Endothelial cell of umbilical vein (primary cell): ENCODE results near the gene GNG2. TPM values are rescaled to one million over a fixed set of nuclear protein-coding genes. Genes with fewer than 3 reads are reported as not detected.

Experiments
- BruUV-seq: library from RNA; stranded (reverse); fragments of 400-500 nt; replicated peaks from 2 replicates; lab custom pipeline; 2021; lab: Mats Ljungman, UMichigan
- CTCF ChIA-PET: fragments of 300-600, 350-600 bp; sonication (Branson Sonifier 250); formaldehyde crosslinking; loops from one replicate; lab custom pipeline; 2021; ENCODE audit warnings: antibody characterized with exemption, inconsistent platforms; lab: Charles Lee
- POLR2A ChIA-PET: fragments of 300-600, 350-600 bp; sonication (Branson Sonifier 250); formaldehyde crosslinking; loops from one replicate; lab custom pipeline; 2021; ENCODE audit warnings: antibody characterized with exemption, inconsistent platforms; lab: Charles Lee
- DNase-seq: peaks from one replicate; pipeline ENCODE4 v3.0.0-alpha.2; 2011; ENCODE audit warnings: low read depth, low spot score
- FAIRE-seq: peaks from 2 replicates; lab custom pipeline; 2011; peaks lifted over from hg19 to GRCh38; lab: Jason Lieb, UNC
- H2AFZ ChIP-seq: 2 replicates; pipeline ENCODE4 v1.6.0; 2012; ENCODE audit warnings: low read depth, low read length, control low read depth, inconsistent platforms
- H3K27ac ChIP-seq: 2 replicates; pipeline ENCODE4 v1.5.1; 2011; ENCODE audit warnings: low read depth, mild to moderate bottlenecking, control low read depth, low read length, moderate library complexity; ENCODE audit not compliant: insufficient read depth
- H3K27me3 ChIP-seq, 2 experiments: 2 replicates each; pipeline versions ENCODE4 v1.6.0 to v1.6.1; 2011; ENCODE audit warnings: low read length in 2 of 2, mixed read lengths in 1 of 2; ENCODE audit not compliant: control insufficient read depth in 2 of 2, insufficient read depth in 2 of 2
- H3K36me3 ChIP-seq, 2 experiments: 2 replicates in 1 of 2; 3 replicates in 1 of 2; pipeline ENCODE4 v1.5.1; 2011; ENCODE audit warnings: low read length in 2 of 2, mild to moderate bottlenecking in 1 of 2, moderate library complexity in 1 of 2; ENCODE audit not compliant: control insufficient read depth in 2 of 2, insufficient read depth in 2 of 2; ENCODE audit errors: extremely low read depth in 1 of 2
- H3K4me1 ChIP-seq: 3 replicates; pipeline ENCODE4 v1.5.1; 2011; ENCODE audit warnings: mild to moderate bottlenecking, low read length; ENCODE audit not compliant: control insufficient read depth, insufficient read depth; ENCODE audit errors: extremely low read depth
- H3K4me2 ChIP-seq: 2 replicates; pipeline ENCODE4 v1.6.1; 2011; ENCODE audit warnings: low read length, control low read depth, mixed read lengths; ENCODE audit not compliant: insufficient read depth
- H3K4me3 ChIP-seq, 3 experiments: fragments of 200-600 bp in 1 of 3; sonication (generic), shearing (Covaris generic) in 1 of 3; replicated peaks in 1 of 3; 2 replicates each; pipeline ENCODE4 v1.5.1; 2011 to 2016; ENCODE audit warnings: control low read depth in 3 of 3, low read length in 3 of 3, mild to moderate bottlenecking in 2 of 3, inconsistent platforms in 1 of 3, low read depth in 1 of 3, moderate library complexity in 1 of 3; ENCODE audit not compliant: insufficient read depth in 1 of 3
- H3K79me2 ChIP-seq: 2 replicates; pipeline ENCODE4 v1.6.0; 2012; ENCODE audit warnings: low read length, inconsistent platforms; ENCODE audit not compliant: control insufficient read depth, insufficient read depth
- H3K9ac ChIP-seq: replicated peaks from 2 replicates; pipeline ENCODE3; 2011; ENCODE audit warnings: low read length, control low read depth; ENCODE audit not compliant: insufficient read depth; ENCODE audit errors: extremely low read depth
- H3K9me1 ChIP-seq: replicated peaks from 3 replicates; pipeline ENCODE4 v1.6.0; 2011; ENCODE audit warnings: mild to moderate bottlenecking, low read length; ENCODE audit not compliant: control insufficient read depth, insufficient read depth; ENCODE audit errors: extremely low read depth
- H3K9me3 ChIP-seq: replicated peaks from 2 replicates; pipeline ENCODE4 v1.5.1; 2012; ENCODE audit warnings: low read length, inconsistent platforms; ENCODE audit not compliant: control insufficient read depth, insufficient read depth
- H4K20me1 ChIP-seq: replicated peaks from 2 replicates; pipeline ENCODE3; 2011; ENCODE audit warnings: mild to moderate bottlenecking, low read length; ENCODE audit not compliant: control insufficient read depth, insufficient read depth; ENCODE audit errors: extremely low read depth
- EZH2 ChIP-seq: IDR thresholded peaks from 2 replicates; pipeline ENCODE4 v1.6.1; 2012; ENCODE audit warnings: borderline replicate concordance, low read depth, mild to moderate bottlenecking, moderate library complexity, low read length, inconsistent platforms; ENCODE audit not compliant: severe bottlenecking
- FOS ChIP-seq: IDR thresholded peaks from 2 replicates; pipeline ENCODE4 v1.6.1; 2011; ENCODE audit warnings: mild to moderate bottlenecking, low read length, moderate library complexity, borderline replicate concordance; ENCODE audit not compliant: insufficient read depth
- GATA2 ChIP-seq: IDR thresholded peaks from 2 replicates; pipeline ENCODE4 v1.7.0; 2011; ENCODE audit warnings: low read depth, mild to moderate bottlenecking, moderate library complexity, mixed read lengths, low read length; ENCODE audit not compliant: insufficient read length, insufficient read depth
- dilution Hi-C: fragments of 300-500 bp; cut with MboI; formaldehyde crosslinking; loops from one replicate; pipeline ENCODE4 v1.15.0; 2019; ENCODE audit warnings: low sequenced_read_pairs; ENCODE audit not compliant: extremely low pct_ligation_motif_present
- intact Hi-C: fragments of 100-400 bp; cut with micrococcal nuclease; formaldehyde crosslinking; loops from one replicate; pipeline ENCODE4 v1.10.0; 2022
- polyA plus RNA-seq, 4 experiments: library from polyadenylated mRNA; depleted of rRNA in 3 of 4; stranded (reverse) in 3 of 4; unstranded in 1 of 4; fragments of >200 nt; gene quantifications; 2 replicates each; pipeline versions ENCODE4 v1.2.1 to v1.2.3, GENCODE V29; 2011 to 2012; ENCODE audit warnings: missing spikeins in 1 of 4
- total RNA-seq: library from RNA; stranded (reverse); gene quantifications from 2 replicates; pipeline ENCODE4 v1.2.3, GENCODE V29; 2021
- TF ChIP-seq, protein P1 (sequence below): IDR thresholded peaks from 2 replicates; pipeline ENCODE4 v1.6.1; 2011; ENCODE audit not compliant: insufficient read depth, insufficient read length

Gene GNG2
- total and polyA plus RNA-seq, 2 donors (not counting 3 experiments of a cell fraction or from before 2014, with no cell fraction given): not detected

DNA sequence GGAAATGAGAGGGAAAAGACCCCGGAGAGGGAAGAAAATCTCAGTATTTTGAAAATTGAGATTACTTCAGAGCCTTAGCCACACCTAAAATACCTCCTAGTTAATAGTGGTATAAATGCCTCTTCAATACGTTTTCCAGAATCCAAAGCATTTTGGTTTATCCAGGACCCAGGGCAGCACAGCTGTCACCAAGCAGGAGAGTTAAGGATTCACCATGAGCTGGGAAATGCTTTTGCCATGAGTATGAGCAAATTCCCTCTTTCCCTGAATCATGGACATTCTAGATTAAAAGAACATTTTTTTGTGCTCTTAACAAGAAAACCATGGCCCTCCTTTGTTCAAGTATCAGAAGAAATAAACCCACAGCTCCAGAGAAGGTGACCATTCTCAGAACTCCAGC lies 107.1 kb downstream of the GNG2 start:
- Histone ChIP-seq H3K4me2 (no peak overlapping the region), H2AFZ (no peak overlapping the region), H3K36me3 (no peaks in the 10 kb centered on the region), H3K27ac (no peak overlapping the region), H3K4me1 (peaks cover 3% of the 10 kb centered on the region), H3K4me3 (no peak overlapping the region), H3K79me2 (no peaks in the 10 kb centered on the region), H4K20me1 (no peaks in the 10 kb centered on the region), H3K9me3 (no peaks in the 10 kb centered on the region), H3K9me1 (no peaks in the 10 kb centered on the region), H3K27me3 (peaks cover 38 to 56% of the 10 kb centered on the region in 2 experiments), H3K9ac (no peak overlapping the region)
- ChIA-PET POLR2A (no interaction called here), CTCF (interaction anchor here (1.5 to 6.7 kb wide), 3 partner anchors 11 to 104 kb away, joined by 3 to 36 read pairs (median 4); no protein-coding TSS in a partner anchor)
- DNase-seq (no peak), FAIRE-seq (no peak)
- TF ChIP-seq, protein P1, sequence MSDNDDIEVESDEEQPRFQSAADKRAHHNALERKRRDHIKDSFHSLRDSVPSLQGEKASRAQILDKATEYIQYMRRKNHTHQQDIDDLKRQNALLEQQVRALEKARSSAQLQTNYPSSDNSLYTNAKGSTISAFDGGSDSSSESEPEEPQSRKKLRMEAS: no peak
- TF ChIP-seq FOS: no peak
- dilution Hi-C loops (no loop called here), intact Hi-C loops (no loop called here)
- BruUV-seq: no TSS peak

DNA sequence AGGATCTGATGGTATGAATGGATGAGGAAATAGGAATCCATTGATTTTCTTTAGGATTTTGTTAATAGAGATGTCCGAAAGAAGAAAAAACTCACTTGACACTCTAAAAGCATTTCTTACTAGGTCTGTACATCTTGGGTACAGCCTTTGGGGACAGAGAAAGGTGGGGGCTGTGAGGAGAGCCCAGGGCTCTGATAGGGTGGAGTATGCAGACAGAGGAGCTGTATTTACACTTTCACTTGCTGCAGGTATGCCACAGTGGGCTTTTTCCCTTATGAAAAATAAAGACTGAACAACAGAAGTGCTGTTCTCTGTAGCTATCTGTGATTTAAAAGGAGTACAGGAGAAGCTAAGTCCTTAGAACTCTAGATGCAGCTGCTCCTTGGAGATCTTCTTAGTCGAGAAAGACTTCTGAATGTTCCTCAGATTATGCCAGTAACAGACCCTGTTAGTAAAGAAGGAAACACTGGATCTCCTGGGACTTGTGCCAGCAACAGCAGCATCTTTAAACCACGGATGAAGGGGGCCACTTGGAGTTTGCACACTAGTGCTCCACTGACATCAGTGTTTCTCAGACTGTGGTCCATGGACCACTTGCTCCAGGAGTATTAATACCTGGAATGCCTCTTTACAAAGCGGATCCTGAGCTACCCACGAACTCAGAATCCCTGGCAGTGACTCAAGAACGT lies 109.6 kb downstream of the GNG2 start:
- Histone ChIP-seq H3K27ac (no peak overlapping the region), H2AFZ (no peak overlapping the region), H3K9ac (no peak overlapping the region), H4K20me1 (no peaks in the 10 kb centered on the region), H3K9me3 (no peaks in the 10 kb centered on the region), H3K36me3 (no peaks in the 10 kb centered on the region), H3K4me3 (no peak overlapping the region), H3K4me2 (no peak overlapping the region), H3K27me3 (peaks cover 34 to 45% of the 10 kb centered on the region in 2 experiments), H3K79me2 (no peaks in the 10 kb centered on the region), H3K9me1 (no peaks in the 10 kb centered on the region), H3K4me1 (no peaks in the 10 kb centered on the region)
- FAIRE-seq (no peak), DNase-seq (no peak)
- POLR2A ChIA-PET: no interaction called here
- CTCF ChIA-PET: interaction anchor here (1.5 to 6.7 kb wide), 2 partner anchors 9 to 26 kb away, joined by 3 to 36 read pairs; no protein-coding TSS in a partner anchor
- dilution Hi-C loops: no loop called here
- BruUV-seq: no TSS peak
- intact Hi-C loops: no loop called here
- TF ChIP-seq GATA2 (no peak), EZH2 (no peak)
